H1 (cell line): ENCODE measurements around the gene ACY1. TPM values are rescaled to one million over a fixed set of nuclear protein-coding genes. Genes with fewer than 3 reads are reported as not detected.

ENCODE experiments used
- CTCF ChIA-PET: fragments of 300-600 bp; sonication (Branson Sonifier 250); formaldehyde crosslinking; loops from one replicate; lab custom pipeline; 2021; ENCODE audit not compliant: partially characterized antibody; lab: Charles Lee
- POLR2A ChIA-PET: fragments of 300-600 bp; sonication (Branson Sonifier 250); formaldehyde crosslinking; loops from one replicate; lab custom pipeline; 2021; ENCODE audit warnings: inconsistent platforms; ENCODE audit not compliant: partially characterized antibody; lab: Charles Lee
- DNase-seq, 2 experiments: peaks; one replicate each; pipeline versions ENCODE4 v3.0.0 to v3.0.0-alpha.2; 2010 to 2022; ENCODE audit warnings: low spot score in 2 of 2, low read depth in 1 of 2, mixed read lengths in 1 of 2
- FAIRE-seq: peaks from 2 replicates; lab custom pipeline; 2011; peaks lifted over from hg19 to GRCh38; lab: Jason Lieb, UNC
- H2AFZ ChIP-seq: 2 replicates; pipeline ENCODE4 v1.8.1; 2012; ENCODE audit warnings: low read length, inconsistent platforms
- H2AK5ac ChIP-seq: 2 replicates; pipeline ENCODE4 v1.6.1; 2013; ENCODE audit warnings: low read depth, low read length
- H2BK120ac ChIP-seq: replicated peaks from 2 replicates; pipeline ENCODE3; 2013; ENCODE audit warnings: low read depth, low read length, inconsistent platforms
- H2BK12ac ChIP-seq: 2 replicates; pipeline ENCODE4 v1.6.1; 2013; ENCODE audit warnings: low read depth, low read length
- H2BK15ac ChIP-seq: 2 replicates; pipeline ENCODE4 v1.6.1; 2013; ENCODE audit warnings: low read length
- H2BK20ac ChIP-seq: 2 replicates; pipeline ENCODE4 v1.6.1; 2013; ENCODE audit warnings: low read length
- H2BK5ac ChIP-seq: 2 replicates; pipeline ENCODE4 v1.6.1; 2013; ENCODE audit warnings: low read depth, low read length
- H3K14ac ChIP-seq: 2 replicates; pipeline ENCODE4 v1.6.1; 2013; ENCODE audit warnings: inconsistent platforms; ENCODE audit not compliant: insufficient read length
- H3K18ac ChIP-seq: 2 replicates; pipeline ENCODE4 v1.6.1; 2013; ENCODE audit warnings: low read length; ENCODE audit errors: extremely low read depth
- H3K23ac ChIP-seq: 2 replicates; pipeline ENCODE4 v1.6.1; 2013; ENCODE audit warnings: inconsistent platforms; ENCODE audit not compliant: insufficient read length
- H3K23me2 ChIP-seq: 2 replicates; pipeline ENCODE4 v1.6.1; 2013; ENCODE audit warnings: low read depth, low read length
- H3K27ac ChIP-seq: 2 replicates; pipeline ENCODE4 v1.6.1; 2011; ENCODE audit warnings: low read depth, low read length, inconsistent platforms
- H3K27me3 ChIP-seq, 4 experiments: replicated peaks in 1 of 4; 1 replicate in 1 of 4; 2 replicates in 3 of 4; pipeline versions ENCODE4 v1.6.1 to v1.8.1; 2011 to 2013; ENCODE audit warnings: low read length in 3 of 4, mild to moderate bottlenecking in 3 of 4, inconsistent platforms in 2 of 4, mixed read lengths in 2 of 4, moderate library complexity in 1 of 4; ENCODE audit not compliant: control insufficient read depth in 3 of 4, insufficient read depth in 3 of 4; ENCODE audit errors: extremely low read depth in 1 of 4
- H3K36me3 ChIP-seq, 4 experiments: 2 replicates each; pipeline versions ENCODE4 v1.6.1 to v1.8.1; 2011 to 2013; ENCODE audit warnings: mild to moderate bottlenecking in 4 of 4, low read length in 3 of 4, moderate library complexity in 2 of 4, control low read depth in 1 of 4, inconsistent platforms in 1 of 4; ENCODE audit not compliant: insufficient read depth in 4 of 4, control insufficient read depth in 2 of 4
- H3K4ac ChIP-seq: replicated peaks from 2 replicates; pipeline ENCODE3; 2013; ENCODE audit warnings: low read length, low read depth, mixed read lengths, inconsistent platforms; ENCODE audit not compliant: insufficient read length
- H3K4me1 ChIP-seq, 4 experiments: replicated peaks in 1 of 4; 1 replicate in 1 of 4; 2 replicates in 3 of 4; pipeline versions ENCODE4 v1.6.1 to v1.8.1; 2011 to 2013; ENCODE audit warnings: low read length in 3 of 4, inconsistent platforms in 2 of 4, mixed read lengths in 1 of 4; ENCODE audit not compliant: insufficient read depth in 4 of 4, control insufficient read depth in 3 of 4
- H3K4me2 ChIP-seq, 2 experiments: 2 replicates each; pipeline versions ENCODE4 v1.6.1 to v1.8.1; 2011 to 2013; ENCODE audit warnings: low read depth in 2 of 2, low read length in 2 of 2, control low read depth in 1 of 2, inconsistent platforms in 1 of 2, mild to moderate bottlenecking in 1 of 2; ENCODE audit not compliant: insufficient read depth in 1 of 2
- H3K4me3 ChIP-seq, 4 experiments: fragments of 200-600, 300-600 bp in 1 of 4; sonication (generic), shearing (Covaris generic), sonication (Bioruptor Twin) in 1 of 4; 2 replicates each; pipeline versions ENCODE4 v1.5.1 to v1.8.1; 2011 to 2016; ENCODE audit warnings: low read length in 4 of 4, low read depth in 3 of 4, control low read depth in 2 of 4, inconsistent platforms in 2 of 4, mild to moderate bottlenecking in 2 of 4, mixed read lengths in 1 of 4, moderate library complexity in 1 of 4; ENCODE audit not compliant: insufficient read depth in 2 of 4; ENCODE audit errors: extremely low read depth in 1 of 4
- H3K56ac ChIP-seq: replicated peaks from 2 replicates; pipeline ENCODE3; 2013; ENCODE audit warnings: low read depth, mild to moderate bottlenecking, mixed read lengths, low read length, inconsistent platforms; ENCODE audit not compliant: insufficient read length
- H3K79me1 ChIP-seq: 2 replicates; pipeline ENCODE4 v1.6.1; 2013; ENCODE audit warnings: low read depth, low read length, control low read depth
- H3K79me2 ChIP-seq, 2 experiments: 2 replicates each; pipeline versions ENCODE4 v1.6.1 to v1.8.1; 2012 to 2013; ENCODE audit warnings: low read length in 2 of 2, mild to moderate bottlenecking in 2 of 2, inconsistent platforms in 1 of 2; ENCODE audit not compliant: insufficient read depth in 2 of 2, control insufficient read depth in 1 of 2
- H3K9ac ChIP-seq, 4 experiments: replicated peaks in 1 of 4; 1 replicate in 1 of 4; 2 replicates in 3 of 4; pipeline versions ENCODE4 v1.6.1 to v1.8.1; 2011 to 2013; ENCODE audit warnings: low read depth in 3 of 4, low read length in 3 of 4, control low read depth in 2 of 4, mild to moderate bottlenecking in 2 of 4, moderate library complexity in 2 of 4, inconsistent platforms in 1 of 4; ENCODE audit errors: extremely low read depth in 1 of 4
- H3K9me3 ChIP-seq, 2 experiments: 2 replicates each; pipeline versions ENCODE4 v1.6.1 to v1.8.1; 2012 to 2013; ENCODE audit warnings: mild to moderate bottlenecking in 2 of 2, moderate library complexity in 2 of 2, control low read depth in 1 of 2, inconsistent platforms in 1 of 2, low read depth in 1 of 2, low read length in 1 of 2, mixed read lengths in 1 of 2; ENCODE audit not compliant: insufficient read depth in 2 of 2
- H4K20me1 ChIP-seq, 2 experiments: replicated peaks in 1 of 2; 2 replicates each; pipeline versions ENCODE3 to v1.8.1; 2011 to 2013; ENCODE audit warnings: inconsistent platforms in 2 of 2, low read length in 2 of 2, mild to moderate bottlenecking in 1 of 2; ENCODE audit not compliant: insufficient read depth in 2 of 2, control insufficient read depth in 1 of 2
- H4K5ac ChIP-seq: 2 replicates; pipeline ENCODE4 v1.6.1; 2013; ENCODE audit warnings: low read length, low read depth, mixed read lengths, inconsistent platforms; ENCODE audit not compliant: insufficient read length
- H4K8ac ChIP-seq: 2 replicates; pipeline ENCODE4 v1.8.0; 2013; ENCODE audit warnings: mild to moderate bottlenecking, moderate library complexity, low read length, inconsistent platforms; ENCODE audit not compliant: insufficient read depth; ENCODE audit errors: extremely low read depth
- H4K91ac ChIP-seq: replicated peaks from 2 replicates; pipeline ENCODE3; 2013; ENCODE audit warnings: low read length, mixed read lengths, inconsistent platforms; ENCODE audit not compliant: insufficient read length
- CBX5 ChIP-seq: fragments of 300-800, 300-1000 bp; sonication (generic); IDR thresholded peaks from 2 replicates; pipeline ENCODE4 v1.7.1; 2016; ENCODE audit warnings: antibody characterized with exemption, low read length, low read depth
- CREB1 ChIP-seq: IDR thresholded peaks from 2 replicates; pipeline ENCODE4 v1.6.1; 2012; ENCODE audit warnings: inconsistent platforms
- ZNF274 ChIP-seq: IDR thresholded peaks from 2 replicates; pipeline ENCODE4 v1.7.0; 2012; ENCODE audit warnings: low read length, borderline replicate concordance; ENCODE audit errors: extremely low read depth
- WGBS, 2 experiments: shearing (Covaris generic) in 1 of 2; methylation state at CpG; one replicate each; pipeline versions ENCODE4 v1.1.6 to v1.1.7; 2013 to 2015; ENCODE audit warnings: low lambda C conversion rate in 2 of 2, mixed read lengths in 2 of 2, inconsistent platforms in 1 of 2, low coverage in 1 of 2, missing lambda C conversion rate in 1 of 2; ENCODE audit not compliant: insufficient replicate concordance in 2 of 2, insufficient coverage in 1 of 2, insufficient read length in 1 of 2; ENCODE audit errors: extremely low coverage in 1 of 2, missing lambda C conversion rate in 1 of 2; 5-methylcytosine and 5-hydroxymethylcytosine counted together
- polyA plus RNA-seq, 7 experiments: library from polyadenylated mRNA; depleted of rRNA in 3 of 7; stranded (reverse) in 5 of 7; unstranded in 2 of 7; fragments of >200 nt in 5 of 7; fragments of 200-250 nt in 2 of 7; gene quantifications; 1 replicate in 5 of 7; 2 replicates in 1 of 7; 4 replicates in 1 of 7; pipeline versions ENCODE4 v1.2.1 to v1.2.3, GENCODE V29; 2011 to 2013; ENCODE audit warnings: missing spikeins in 2 of 7, mixed read lengths in 2 of 7
- total RNA-seq: library from RNA; stranded (reverse); fragmentation: NEBNext Ultra II Directional; extraction: Animal tissue kit (Norgen Biotek cat#: 25700); gene quantifications from 2 replicates; pipeline ENCODE4 v1.2.1, GENCODE V29; 2021

The ACY1 gene
- total and polyA plus RNA-seq, 2 of the 8 experiments (the other 6 are each of a cell fraction or from before 2014, with no cell fraction given), result 48.3 to 113 TPM

- no peak within 1 kb of the TSS for H2BK5ac ChIP-seq
- DNase-seq (peak in 1 of 2 experiments; percentile 82), FAIRE-seq (no peak)
- H3K79me1 ChIP-seq, result 0 out of 2 replicates have a peak, but pooled peaks cover 2% of the 10 kb centered on the region
- H2BK15ac ChIP-seq, result peak within 1 kb of the TSS; percentile 97; the same call in 1 of the 2 replicates
- peak within 1 kb of the TSS; percentile 88 for H3K4ac ChIP-seq
- peak within 1 kb of the TSS; percentile 12 for H3K56ac ChIP-seq
- ChIA-PET CTCF (interaction anchor here (1.0 to 6.7 kb wide), 8 partner anchors 11 to 117 kb away, joined by 5 to 64 read pairs (median 16); partner anchors contain the start of genes GPR62, PARP3 and RRP9), POLR2A (interaction anchor here (1.7 to 29.3 kb wide), 3 partner anchors 4 to 32 kb away, joined by 5 to 923 read pairs (median 923); partner anchors contain the start of genes ABHD14A, ABHD14B, ACY1 and PCBP4)
- H3K4me2 ChIP-seq, result peak within 1 kb of the TSS; percentile 83
- H3K36me3 ChIP-seq, result no peaks in the 10 kb centered on the region
- peak within 1 kb of the TSS in 1 of 4 experiments; percentile 43; a peak in 1 of 7 replicates for H3K9ac ChIP-seq
- peak within 1 kb of the TSS; percentile 82; the same call in 1 of the 2 replicates for H2BK12ac ChIP-seq
- WGBS, 2 experiments, result 13% methylated on average over 28 of the region's 63 CpGs; no CpG with 5 or more reads in 1 of the 2 experiments
- peak within 1 kb of the TSS; percentile 34 to 64 (median 48) for H3K4me3 ChIP-seq
- H4K5ac ChIP-seq, result peak within 1 kb of the TSS; percentile 31
- H4K20me1 ChIP-seq, result peaks cover 0 to 4% of the 10 kb centered on the region in 2 experiments
- peak within 1 kb of the TSS; percentile 26 for H2AFZ ChIP-seq
- no peaks in the 10 kb centered on the region for H3K79me2 ChIP-seq
- H4K91ac ChIP-seq, result peak within 1 kb of the TSS; percentile 85
- no peak within 1 kb of the TSS for H3K14ac ChIP-seq
- peak within 1 kb of the TSS; percentile 56 for H3K23ac ChIP-seq
- peaks cover 2 to 32% (median 24%) of the 10 kb centered on the region in 4 experiments; a peak in 6 of 7 replicates for H3K27me3 ChIP-seq
- no peak within 1 kb of the TSS for H3K27ac ChIP-seq
- peak within 1 kb of the TSS; percentile 68; the same call in 1 of the 2 replicates for H4K8ac ChIP-seq
- peak within 1 kb of the TSS; percentile 86; the same call in 1 of the 2 replicates for H2BK20ac ChIP-seq
- H3K23me2 ChIP-seq, result peaks cover 10% of the 10 kb centered on the region
- no peaks in the 10 kb centered on the region; a peak in 1 of 4 replicates for H3K9me3 ChIP-seq
- peak within 1 kb of the TSS; percentile 91 for H2BK120ac ChIP-seq
- H2AK5ac ChIP-seq, result 0 out of 2 replicates have a peak within 1 kb of the TSS, but pooled peaks have one; percentile 70
- peaks cover 6 to 21% (median 15%) of the 10 kb centered on the region in 4 experiments for H3K4me1 ChIP-seq
- H3K18ac ChIP-seq, result peak within 1 kb of the TSS; percentile 68
- TF ChIP-seq CREB1 (no peak), ZNF274 (no peak), CBX5 (no peak)
These were observed 8.1 kb upstream of the ACY1 start, which contains the start of gene ABHD14A for GRCh38 chr3:51974963-51975851. ABHD14A (plus strand) TSS chr3:51975064; CDS start chr3:51975136, 72 bp downstream.
